Thyroid gland (tissue), 4 donors: Measurements from ENCODE around the gene BMP2K. TPM values are rescaled to one million over a fixed set of nuclear protein-coding genes. Genes with fewer than 3 reads are reported as not detected.
A peak's percentile ranks its signal among the peaks of the same experiment; 100 is the strongest.

Experiments
- DNase-seq, 2 donors: peaks; one replicate each; pipeline ENCODE4 v3.0.0-alpha.2; 2019
- H3K27ac ChIP-seq, 3 donors: fragments of 200-600 bp; sonication (generic); 1 replicate in 2 of 3; 2 replicates in 1 of 3; pipeline ENCODE4 v1.5.1; 2016 to 2019; ENCODE audit warnings: mild to moderate bottlenecking in 1 of 3, moderate library complexity in 1 of 3
- H3K27me3 ChIP-seq: fragments of 200-600 bp; sonication (generic); one replicate; pipeline ENCODE4 v1.5.1; 2019
- H3K36me3 ChIP-seq, 2 donors: fragments of 200-600 bp; sonication (generic); one replicate each; pipeline ENCODE4 v1.5.1; 2016 to 2019
- H3K4me1 ChIP-seq, 2 donors: fragments of 200-600 bp; sonication (generic); one replicate each; pipeline ENCODE4 v1.5.1; 2017 to 2019
- H3K4me3 ChIP-seq, 3 donors: fragments of 200-600 bp; sonication (generic); replicated peaks in 1 of 3; 1 replicate in 2 of 3; 2 replicates in 1 of 3; pipeline ENCODE4 v1.5.1; 2016; ENCODE audit warnings: mild to moderate bottlenecking in 1 of 3
- H3K9me3 ChIP-seq: fragments of 200-600 bp; sonication (generic); one replicate; pipeline ENCODE4 v1.5.1; 2017
- CTCF ChIP-seq, 6 experiments: fragments of 200-600 bp in 3 of 6; fragments of 450-650 bp in 3 of 6; sonication (generic) in 3 of 6; IDR thresholded peaks; one replicate each; pipeline ENCODE4 v1.5.1; 2016 to 2019; ENCODE audit warnings: antibody characterized with exemption in 6 of 6, mild to moderate bottlenecking in 2 of 6, inconsistent platforms in 1 of 6, moderate library complexity in 1 of 6
- POLR2A ChIP-seq, 2 donors: fragments of 450-650 bp; IDR thresholded peaks; one replicate each; pipeline ENCODE4 v1.6.1; 2017; ENCODE audit warnings: antibody characterized with exemption in 2 of 2, mild to moderate bottlenecking in 2 of 2, moderate library complexity in 1 of 2
- WGBS, 2 donors: methylation state at CpG; one replicate each; pipeline ENCODE4 v1.1.5; 2017; 5-methylcytosine and 5-hydroxymethylcytosine counted together
- intact Hi-C: fragments of 100-400 bp; cut with DNase I; formaldehyde crosslinking; loops from one replicate; pipeline ENCODE4 v1.15.1; 2023
- total RNA-seq, 4 donors: library from RNA; depleted of rRNA; stranded (reverse); fragments of >200 nt; gene quantifications; one replicate each; pipeline ENCODE4 v1.2.3, GENCODE V29; 2016

Gene BMP2K
- total RNA-seq, 4 donors from 2014 or later, result 63.8 to 69.2 (median 64.3) TPM

DNA sequence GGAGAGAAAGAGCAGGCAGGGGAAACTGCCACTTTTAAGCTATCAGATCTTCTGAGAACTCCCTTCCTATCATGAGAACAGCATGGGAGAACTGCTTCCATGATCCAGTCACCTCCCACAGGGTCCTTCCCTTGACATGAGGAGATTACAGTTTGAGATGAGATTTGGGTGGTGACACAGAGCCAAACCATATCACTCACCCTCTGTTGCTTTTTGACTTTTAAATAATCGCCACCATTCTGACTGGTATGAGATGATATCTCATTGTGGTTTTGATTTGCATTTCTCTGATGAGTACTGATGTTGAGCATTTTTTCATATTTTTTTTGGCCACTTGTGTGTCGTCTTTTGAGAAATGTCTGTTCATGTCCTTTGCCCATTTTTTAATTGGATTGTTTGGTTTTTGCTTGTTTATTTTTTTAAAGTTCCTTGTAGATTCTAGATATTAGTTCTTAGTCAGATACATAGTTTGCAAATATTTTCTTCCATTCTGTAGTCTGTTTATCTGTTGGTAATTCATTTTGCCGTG, 169.6 kb downstream of the BMP2K start:
- intact Hi-C loops, result no loop called here
- Histone ChIP-seq H3K4me3 (no peak overlapping the region), H3K9me3 (no peaks in the 10 kb centered on the region), H3K4me1 (no peaks in the 10 kb centered on the region), H3K27me3 (no peaks in the 10 kb centered on the region), H3K27ac (no peak overlapping the region), H3K36me3 (no peaks in the 10 kb centered on the region)
- 90 to 92% methylated on average over 3 of the region's 3 CpGs for WGBS, 2 donors
- no peak for DNase-seq
- TF ChIP-seq CTCF (IDR thresholded peaks at IDR 0.05) (no peak), POLR2A (IDR thresholded peaks at IDR 0.05) (no peak)

GRCh38 chr4:78949735-78950134, 173.6 kb downstream of the BMP2K start:
- WGBS, 2 donors, result 71 to 85% methylated on average over 1 of the region's 1 CpG
- no peak for TF ChIP-seq POLR2A (IDR thresholded peaks at IDR 0.05)
- TF ChIP-seq CTCF (IDR thresholded peaks at IDR 0.05), result no peak

GRCh38 chr4:78951862-78952472, 175.8 kb downstream of the BMP2K start:
- H3K4me1 ChIP-seq, result no peaks in the 10 kb centered on the region
- H3K36me3 ChIP-seq, result no peaks in the 10 kb centered on the region
- H3K27ac ChIP-seq, result no peak overlapping the region
- intact Hi-C loops, result loop anchor here (10.0 kb wide), 1 partner anchor 1263 kb away; no protein-coding TSS in a partner anchor
- peak in 1 of 2 donors; percentile 16 for DNase-seq
- TF ChIP-seq CTCF (IDR thresholded peaks at IDR 0.05) (peak; percentile 55 to 69 (median 64)), POLR2A (IDR thresholded peaks at IDR 0.05) (no peak)
- no peak overlapping the region for H3K4me3 ChIP-seq
- no peaks in the 10 kb centered on the region for H3K9me3 ChIP-seq
- H3K27me3 ChIP-seq, result no peaks in the 10 kb centered on the region
- 58 to 67% methylated on average over 3 of the region's 3 CpGs for WGBS, 2 donors

More at GRCh38 chr4:78949735-78950134, 173.6 kb downstream of the BMP2K start:
- no peak for DNase-seq
- Histone ChIP-seq H3K27me3 (no peaks in the 10 kb centered on the region), H3K4me3 (no peak overlapping the region), H3K36me3 (no peaks in the 10 kb centered on the region), H3K4me1 (no peaks in the 10 kb centered on the region), H3K9me3 (no peaks in the 10 kb centered on the region), H3K27ac (no peak overlapping the region)
- intact Hi-C loops, result loop anchor here (10.0 kb wide), 1 partner anchor 1265 kb away; no protein-coding TSS in a partner anchor

DNA sequence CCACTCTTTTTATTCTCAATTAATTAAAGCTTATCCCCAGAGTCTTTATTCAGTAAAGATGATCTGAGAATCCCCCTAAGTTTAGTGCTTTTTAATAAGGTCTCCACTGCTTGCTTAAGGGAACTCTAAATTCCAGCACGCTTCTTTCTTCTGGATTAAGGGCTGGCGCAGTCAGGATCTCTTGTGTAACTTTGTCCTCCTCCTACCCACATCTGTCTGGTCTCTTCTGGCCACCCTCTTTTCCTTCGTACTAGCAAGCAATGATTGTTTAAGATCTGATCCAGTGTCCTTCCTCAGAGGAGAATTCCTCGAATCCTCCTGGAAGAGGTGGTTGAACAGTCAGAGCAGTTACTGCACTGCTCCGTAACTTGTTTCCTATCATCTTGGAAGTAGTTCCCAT, 177.1 kb downstream of the BMP2K start:
- H3K9me3 ChIP-seq, result no peaks in the 10 kb centered on the region
- DNase-seq, result no peak
- no peaks in the 10 kb centered on the region for H3K27me3 ChIP-seq
- TF ChIP-seq CTCF (IDR thresholded peaks at IDR 0.05) (no peak), POLR2A (IDR thresholded peaks at IDR 0.05) (no peak)
- H3K27ac ChIP-seq, result no peak overlapping the region
- H3K4me3 ChIP-seq, result no peak overlapping the region
- H3K4me1 ChIP-seq, result no peaks in the 10 kb centered on the region
- no peaks in the 10 kb centered on the region for H3K36me3 ChIP-seq
- whole genome bisulfite sequencing, 2 donors, result 90 to 97% methylated on average over 5 of the region's 5 CpGs
- intact Hi-C loops, result loop anchor here (10.0 kb wide), 1 partner anchor 1262 kb away; no protein-coding TSS in a partner anchor
